GM19455 (cell line): ENCODE data around the gene U2SURP.

Experiments used
- ATAC-seq: cut with Tn5 transposase; IDR thresholded peaks from one replicate; pipeline ENCODE4 v1.9.1; 2021; ENCODE audit not compliant: unreplicated experiment

Gene U2SURP

DNA sequence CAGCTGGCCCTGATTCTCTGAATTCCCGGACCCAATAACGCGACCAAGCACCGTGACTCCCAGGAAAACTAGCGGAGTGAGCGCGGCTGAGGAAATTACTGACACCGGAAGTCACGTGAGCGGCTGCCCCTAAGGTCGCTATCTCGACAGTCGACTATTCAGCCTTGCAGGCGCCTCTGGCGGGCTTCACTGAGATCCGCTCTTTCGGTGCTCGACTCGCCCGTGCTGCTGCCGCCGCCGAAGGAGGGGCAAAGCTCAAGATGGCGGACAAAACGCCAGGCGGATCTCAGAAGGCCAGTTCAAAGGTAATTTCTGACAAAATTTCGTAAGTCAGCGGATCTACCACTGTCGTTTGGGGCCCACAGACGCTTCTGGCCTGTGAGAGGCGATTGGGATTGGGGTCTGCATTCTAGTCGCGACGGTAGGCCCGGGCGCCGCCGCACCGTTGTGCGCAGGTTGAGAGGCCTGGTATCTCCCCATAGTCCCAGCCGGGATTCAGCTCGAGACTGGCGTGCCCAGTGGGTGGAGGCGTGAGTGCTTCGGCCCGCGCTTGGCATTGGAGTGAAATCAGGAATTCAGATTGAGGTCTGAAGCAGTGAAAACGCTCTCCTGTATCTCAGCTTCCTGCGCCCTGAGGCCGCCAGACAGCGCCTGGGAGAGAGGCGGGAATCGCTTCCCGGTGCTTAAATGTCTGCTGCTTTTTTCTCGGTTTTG, at the start of gene U2SURP:
Gene U2SURP, plus strand, starts transcription at position 202 of the 714 bp plus-strand sequence. Its CDS starts 59 bp downstream, at position 261.
- ATAC-seq = peak; percentile 91

DNA sequence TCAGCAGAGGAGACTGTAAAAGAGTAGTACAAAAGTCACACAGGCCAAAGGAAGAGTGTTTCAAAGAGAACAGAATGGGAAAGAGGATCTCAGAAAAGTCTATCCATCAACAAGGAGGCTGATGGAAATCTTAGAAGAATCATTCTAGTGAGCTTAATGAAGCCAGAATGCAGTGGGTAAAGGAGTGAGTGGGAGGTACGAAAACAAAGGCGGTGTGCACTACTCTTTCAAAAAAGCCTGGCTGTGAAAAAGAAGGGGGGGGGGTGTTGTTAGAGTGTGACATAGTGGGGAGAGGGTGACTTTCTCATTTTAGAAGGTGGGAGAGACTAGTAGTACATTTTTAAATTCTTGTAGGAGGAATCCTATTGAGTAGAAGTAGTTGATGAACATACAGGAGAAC, 49.6 kb upstream of the U2SURP start:
- no peak for ATAC-seq

DNA sequence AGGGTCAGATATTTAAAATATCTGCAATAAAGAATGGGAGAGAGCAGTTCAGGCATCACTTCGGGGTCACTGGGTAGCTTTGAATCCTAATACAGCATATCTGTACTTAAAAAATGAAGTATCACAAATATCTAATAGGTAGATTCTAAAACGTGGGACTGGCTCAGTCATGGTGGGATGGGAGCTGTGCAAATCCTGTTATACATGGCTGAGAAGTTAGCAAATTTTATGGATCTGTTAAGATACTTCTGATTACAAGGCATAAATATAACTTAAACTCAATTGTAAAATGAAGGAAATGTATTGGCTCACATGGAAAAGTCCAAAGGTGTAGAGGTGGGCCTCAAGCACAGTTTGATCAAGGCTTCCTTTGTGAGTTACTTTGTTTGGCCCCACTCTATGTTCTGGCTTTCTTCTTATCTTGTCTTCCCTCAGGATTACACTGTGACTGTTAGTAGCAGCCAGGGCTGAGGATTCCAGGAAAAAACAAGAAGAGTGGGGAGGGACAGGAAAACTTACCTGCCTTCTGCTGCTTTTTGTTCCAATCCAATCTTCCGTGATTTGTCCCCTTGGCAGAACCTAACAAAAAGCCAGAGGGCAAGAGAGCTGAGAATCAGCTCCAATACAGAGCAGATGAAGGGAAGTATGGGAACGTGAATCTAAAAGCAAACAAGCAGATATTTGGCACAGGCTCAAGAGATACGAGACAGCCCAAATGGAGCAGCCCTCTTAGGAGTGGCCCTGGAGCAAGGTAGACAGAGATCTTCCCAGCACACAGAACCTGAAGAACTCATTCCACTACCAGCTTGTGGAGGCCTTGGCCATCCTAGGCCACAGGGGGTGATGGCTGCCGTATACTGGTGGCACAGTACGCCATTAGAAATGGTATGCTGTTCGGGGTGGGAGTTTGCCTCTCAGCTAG, 48.8 kb upstream of the U2SURP start:
- ATAC-seq = no peak

DNA sequence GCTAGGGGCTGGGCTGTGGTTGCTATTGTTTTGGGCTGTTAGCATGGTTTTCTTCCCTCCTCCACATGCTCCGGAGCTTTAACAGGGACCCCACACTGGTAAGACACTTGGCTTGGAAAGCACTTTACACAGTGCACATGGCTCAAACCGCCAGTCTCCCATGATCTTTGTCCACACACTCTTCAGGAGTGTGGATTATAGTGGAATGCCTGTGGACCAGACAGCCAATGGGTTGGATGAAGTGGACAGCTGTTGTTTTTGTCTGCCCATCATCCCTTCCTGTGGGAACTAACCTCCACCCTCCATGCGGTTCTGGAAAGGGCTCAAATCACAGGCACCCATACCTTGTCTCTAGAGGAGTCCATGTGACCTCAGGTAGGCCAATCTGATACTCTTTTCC, 47.9 kb upstream of the U2SURP start:
- no peak for ATAC-seq

DNA sequence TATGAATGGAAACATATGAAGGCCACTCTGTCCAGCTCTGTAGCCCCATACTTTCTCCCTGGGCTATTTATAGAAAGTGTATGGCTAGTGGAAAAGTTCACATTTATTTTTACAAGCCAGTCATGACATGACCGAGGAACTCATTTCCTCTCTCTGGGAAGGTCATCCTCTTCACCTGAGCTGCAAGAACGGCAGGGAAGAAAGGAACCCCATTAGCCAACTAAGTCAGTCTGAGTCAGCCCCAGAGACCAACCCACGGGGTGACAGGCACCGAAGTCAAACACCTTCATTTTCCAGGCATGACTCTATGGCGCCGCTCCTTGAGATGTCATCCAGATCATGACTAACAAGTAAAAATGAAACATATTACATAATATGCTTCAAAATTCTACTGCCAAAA, 42.7 kb upstream of the U2SURP start:
- no peak for ATAC-seq

DNA sequence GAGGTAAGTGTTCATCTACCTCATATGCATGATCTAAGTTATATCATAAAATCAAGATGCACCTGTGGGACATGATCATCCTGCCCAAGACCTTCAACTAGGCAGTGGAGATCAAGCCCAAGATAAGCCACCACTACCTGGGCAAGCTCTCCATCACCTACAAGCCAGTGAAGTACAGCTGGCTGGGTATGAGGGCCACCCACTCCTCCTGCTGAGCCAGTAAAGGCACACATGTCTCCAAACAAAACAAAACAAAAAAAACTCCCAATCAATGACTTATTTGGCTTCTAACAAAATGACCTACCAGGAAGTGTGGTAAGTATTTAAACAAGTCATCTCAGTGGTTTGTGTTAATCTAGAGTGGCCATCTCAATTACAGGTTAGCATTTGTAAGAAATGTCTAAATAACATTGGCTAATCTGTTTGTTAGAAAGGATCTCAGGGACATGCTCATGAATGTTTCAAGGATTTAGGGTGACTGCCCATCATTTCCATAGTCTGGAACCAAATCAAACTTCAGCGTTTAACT, 41.0 kb upstream of the U2SURP start:
- ATAC-seq = no peak

DNA sequence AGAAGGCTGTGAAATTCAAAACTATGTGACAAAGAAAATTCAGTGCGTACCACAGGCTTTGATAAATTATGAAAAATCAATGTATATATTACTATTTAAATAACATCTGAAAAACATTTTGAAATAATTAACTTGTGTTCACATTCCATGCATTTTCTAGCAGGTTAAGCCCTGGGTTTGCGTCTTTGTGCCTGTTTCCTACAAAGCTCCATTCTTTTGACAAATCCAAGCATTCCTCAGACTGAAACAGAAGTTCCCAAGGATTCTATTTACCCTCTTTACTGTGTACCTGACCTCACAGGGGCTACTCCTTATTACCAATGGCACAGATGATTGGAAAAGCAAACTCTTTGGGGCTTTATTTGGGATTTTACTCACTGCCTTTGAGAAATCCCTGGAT, 39.8 kb upstream of the U2SURP start:
- ATAC-seq = no peak

DNA sequence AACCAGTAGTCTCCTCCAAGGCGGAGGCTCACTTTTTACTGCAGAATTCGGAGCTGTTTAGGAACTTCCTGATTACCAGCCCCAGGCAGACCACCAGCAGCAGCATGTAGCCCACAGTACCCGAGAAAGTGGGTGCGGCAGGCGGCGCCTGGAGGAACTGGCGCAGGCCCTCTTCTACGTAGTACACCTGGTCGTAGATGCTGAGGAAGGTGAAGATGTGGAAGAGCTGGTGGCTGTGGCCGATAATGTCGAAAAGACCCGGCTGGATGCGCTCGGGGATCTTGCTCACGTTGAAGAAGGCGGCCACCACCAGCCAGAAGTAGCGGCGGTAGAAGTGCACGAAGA, 39.2 kb upstream of the U2SURP start:
- ATAC-seq = no peak

DNA sequence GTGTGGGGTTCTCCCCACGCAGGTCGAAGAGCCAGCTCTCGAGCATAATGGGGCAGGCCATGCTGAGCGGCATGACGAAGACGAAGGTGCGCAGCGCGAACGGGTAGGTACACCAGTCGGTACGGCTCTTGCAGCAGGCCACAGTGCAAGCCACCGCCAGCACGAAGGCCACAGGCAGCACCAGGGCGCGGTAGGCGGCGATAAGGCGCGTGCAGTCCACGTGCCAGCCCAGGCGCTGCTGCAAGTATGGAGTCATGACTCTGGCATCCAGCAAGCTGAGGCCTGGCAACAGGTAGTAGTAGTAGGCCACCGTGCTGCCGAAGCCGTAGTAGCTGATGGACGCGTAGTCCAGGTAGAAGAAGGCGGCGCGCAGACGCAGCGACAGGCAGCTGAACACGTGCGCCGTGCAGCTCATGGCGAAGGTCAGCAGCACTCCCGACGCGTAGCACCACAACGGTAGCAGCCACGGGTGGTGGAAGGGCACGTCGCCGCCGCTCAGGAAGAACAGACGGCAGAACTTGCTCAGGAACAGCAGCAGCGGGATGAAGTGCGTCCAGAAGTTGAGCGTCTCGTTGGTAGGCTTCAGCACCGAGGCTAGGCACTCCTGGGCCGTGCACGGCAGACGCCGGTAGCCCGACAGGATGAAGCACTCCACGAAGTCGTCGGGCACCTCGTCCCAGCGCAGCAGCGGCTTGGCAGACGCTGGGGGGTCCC, 38.7 kb upstream of the U2SURP start:
- ATAC-seq = no peak

DNA sequence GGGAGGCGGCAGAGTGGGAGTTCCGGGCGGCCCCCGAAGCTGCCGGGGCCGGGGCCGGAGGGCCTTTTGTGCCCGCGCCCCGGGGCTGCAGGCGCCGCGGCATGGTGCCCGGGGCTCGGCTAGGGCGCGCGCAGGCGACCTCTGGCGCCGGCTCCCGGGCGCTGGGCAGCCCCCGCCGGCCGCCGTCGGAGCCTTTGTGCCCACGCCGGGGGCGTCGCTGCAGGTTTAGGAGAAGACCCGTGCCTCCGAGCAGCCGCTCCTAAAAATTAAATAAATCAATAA, 38.2 kb upstream of the U2SURP start:
- no peak for ATAC-seq

DNA sequence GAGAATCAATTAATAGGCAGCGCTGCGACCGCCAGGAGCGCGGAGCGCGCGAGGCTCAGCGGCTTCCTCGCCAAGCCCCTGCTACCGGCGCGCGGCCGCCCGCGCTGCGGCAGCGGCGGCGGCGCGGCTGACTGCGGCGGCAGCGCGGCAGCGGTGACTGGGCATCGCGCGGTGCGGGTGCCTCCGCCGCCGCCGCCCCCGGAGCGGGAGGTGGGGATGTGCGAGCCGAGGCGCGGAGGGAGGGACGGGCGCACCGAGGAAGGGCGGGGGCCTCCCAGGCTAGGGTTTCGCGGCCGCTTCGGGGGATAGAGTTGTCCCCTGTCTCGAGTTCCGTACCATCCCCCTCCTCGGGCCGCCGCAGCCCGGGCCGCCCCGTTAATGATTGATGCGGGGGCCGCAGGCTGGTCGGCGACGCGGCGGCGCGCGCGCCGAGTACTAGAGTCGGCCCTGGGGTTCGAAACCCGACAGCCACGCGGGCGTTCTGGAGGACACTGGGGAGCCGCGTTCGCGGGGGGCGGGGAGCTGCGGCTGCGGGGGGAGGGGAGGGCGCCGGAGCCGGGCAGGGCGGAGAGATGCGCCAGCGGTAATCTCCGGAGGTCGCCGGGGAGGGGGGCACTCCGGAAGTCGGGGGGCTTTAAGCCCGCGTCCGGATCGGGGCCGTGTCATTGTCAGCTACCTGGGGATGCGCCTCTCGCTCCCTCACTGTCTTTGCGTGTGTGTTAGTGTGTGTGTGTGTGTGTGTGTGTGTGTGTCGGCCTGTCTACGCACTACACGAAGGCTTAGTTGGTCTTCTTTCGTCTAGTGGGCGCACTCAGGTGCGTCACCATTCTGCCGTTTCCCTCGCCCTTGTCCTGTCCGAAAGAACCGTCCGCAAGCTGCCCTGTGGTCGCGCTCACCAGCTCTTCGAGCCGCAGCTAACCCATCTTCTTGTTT, 37.6 kb upstream of the U2SURP start, which contains the start of gene PAQR9:
Gene PAQR9, minus strand, starts transcription at position 159 of the 933 bp plus-strand sequence. CDS start 338 bp downstream, outside the sequence.
- no peak for ATAC-seq

DNA sequence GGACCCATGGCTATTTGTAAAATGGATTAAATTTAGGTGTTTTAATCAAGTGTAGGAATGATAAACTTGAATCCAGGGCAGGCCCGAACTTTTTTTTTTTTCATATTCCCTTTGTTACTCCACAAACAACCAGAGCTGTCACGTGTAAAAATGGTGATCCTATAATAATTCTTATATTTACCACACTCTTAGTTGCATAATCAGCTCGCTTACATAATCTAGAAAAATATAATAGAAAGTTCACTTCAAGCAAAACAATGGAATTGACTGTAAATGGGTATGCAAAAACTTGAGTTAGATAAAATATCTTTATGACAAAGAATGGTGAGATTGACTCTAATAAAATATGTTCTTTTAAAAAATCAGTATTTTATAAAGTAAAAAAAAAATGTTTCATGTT, 35.8 kb upstream of the U2SURP start:
- ATAC-seq = no peak

DNA sequence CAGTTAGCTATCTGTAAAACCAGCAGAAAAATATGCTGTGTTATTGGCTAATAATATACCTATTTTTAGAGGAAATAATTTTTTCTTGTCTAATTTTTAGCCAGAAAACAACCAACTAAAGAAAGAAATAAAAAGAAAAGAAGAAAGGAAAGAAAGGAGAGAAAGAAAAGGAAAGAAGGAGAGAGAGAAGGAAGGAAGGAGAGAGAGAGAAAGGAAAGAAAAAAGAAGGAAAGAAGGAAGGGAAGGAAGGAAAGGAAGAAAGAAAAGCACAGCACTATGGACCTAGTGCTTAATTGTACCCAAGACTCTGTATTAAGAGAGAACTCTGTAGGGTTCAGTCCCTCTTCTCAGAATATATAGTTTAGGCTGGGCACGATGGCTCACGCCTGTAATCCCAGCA, 34.6 kb upstream of the U2SURP start:
- ATAC-seq = no peak

DNA sequence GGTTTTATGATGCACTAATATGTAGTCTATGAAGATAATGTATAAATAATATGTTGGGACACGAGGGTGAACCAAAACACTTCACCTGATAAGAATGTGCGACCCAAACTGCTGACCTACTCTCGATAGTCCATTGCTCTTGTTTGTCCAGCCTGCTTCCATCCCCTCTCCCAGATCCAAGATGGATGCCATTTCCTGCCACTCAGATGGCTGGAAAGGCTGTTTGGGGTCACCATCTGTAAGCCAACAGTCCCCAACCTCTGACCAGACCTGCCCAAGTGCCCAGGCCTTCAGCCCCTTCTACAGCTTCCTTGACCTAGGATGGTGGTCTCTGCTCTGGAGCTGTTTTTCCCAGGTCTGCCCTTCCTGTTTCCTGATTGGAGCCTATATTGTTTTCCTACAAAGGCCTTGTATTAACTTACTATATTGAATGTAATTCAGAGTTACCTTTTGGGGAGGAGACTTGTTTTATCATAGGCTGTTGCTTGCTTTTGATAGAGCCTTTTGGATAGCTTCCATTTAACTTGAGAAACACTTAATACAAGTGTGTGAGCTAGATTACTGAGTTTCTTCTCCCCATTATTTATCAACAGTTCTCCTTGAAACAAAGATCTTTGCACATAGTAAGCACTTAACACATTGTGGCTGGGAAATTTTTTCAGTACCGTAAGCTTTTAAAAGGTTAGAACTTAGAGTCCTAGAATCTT, 32.9 kb upstream of the U2SURP start:
- ATAC-seq = no peak

DNA sequence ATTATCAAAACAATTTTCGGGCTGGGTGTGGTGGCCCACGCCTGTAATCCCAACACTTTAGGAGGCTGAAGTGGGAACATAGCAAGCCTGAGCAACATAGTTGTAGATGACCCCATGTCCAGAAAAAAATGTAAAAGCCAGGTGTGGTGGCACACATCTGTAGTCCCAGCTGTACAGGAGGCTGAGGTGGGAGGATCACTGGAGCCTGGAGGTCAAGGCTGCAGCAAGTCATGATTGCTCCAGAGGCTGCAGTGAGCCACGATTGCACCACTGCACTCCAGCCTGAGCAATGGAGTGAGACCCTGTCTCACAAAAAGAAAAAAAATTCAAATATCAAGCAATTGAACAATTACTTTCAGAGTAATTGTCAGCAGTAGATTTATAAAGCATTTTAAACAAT, 29.9 kb upstream of the U2SURP start:
- ATAC-seq = no peak

DNA sequence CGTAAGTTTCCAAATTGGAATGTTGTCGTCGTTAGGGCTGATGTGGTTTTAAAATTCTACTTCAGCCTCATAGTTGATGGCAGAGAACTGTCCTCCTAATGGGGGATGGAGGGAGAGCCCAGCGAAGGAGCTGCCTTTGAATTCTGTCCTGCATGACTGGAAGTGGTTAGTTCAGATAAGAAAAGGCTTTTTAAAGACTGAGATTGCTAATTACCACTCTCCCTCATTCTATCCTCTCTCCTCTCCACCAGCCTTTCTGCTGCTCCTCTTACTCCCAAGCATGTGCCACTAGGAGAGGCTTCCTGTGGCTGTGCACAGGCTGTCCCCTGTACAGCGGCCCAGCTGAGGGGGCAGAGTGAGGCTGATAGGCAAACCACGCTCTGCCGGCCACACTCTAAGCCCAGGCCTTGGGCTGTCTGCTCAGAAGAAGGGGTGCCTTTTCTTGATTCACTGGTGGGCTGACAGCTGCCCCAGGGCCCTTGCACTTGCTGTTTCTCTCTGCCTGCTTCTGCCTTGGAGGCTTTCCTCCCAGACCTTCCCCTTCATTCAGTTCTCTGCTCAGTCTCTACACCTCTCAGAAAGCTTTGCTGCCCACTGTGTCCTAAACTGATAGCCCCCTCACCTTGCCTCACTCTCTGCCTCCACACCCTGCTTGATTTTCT, 29.1 kb upstream of the U2SURP start:
- ATAC-seq = no peak

DNA sequence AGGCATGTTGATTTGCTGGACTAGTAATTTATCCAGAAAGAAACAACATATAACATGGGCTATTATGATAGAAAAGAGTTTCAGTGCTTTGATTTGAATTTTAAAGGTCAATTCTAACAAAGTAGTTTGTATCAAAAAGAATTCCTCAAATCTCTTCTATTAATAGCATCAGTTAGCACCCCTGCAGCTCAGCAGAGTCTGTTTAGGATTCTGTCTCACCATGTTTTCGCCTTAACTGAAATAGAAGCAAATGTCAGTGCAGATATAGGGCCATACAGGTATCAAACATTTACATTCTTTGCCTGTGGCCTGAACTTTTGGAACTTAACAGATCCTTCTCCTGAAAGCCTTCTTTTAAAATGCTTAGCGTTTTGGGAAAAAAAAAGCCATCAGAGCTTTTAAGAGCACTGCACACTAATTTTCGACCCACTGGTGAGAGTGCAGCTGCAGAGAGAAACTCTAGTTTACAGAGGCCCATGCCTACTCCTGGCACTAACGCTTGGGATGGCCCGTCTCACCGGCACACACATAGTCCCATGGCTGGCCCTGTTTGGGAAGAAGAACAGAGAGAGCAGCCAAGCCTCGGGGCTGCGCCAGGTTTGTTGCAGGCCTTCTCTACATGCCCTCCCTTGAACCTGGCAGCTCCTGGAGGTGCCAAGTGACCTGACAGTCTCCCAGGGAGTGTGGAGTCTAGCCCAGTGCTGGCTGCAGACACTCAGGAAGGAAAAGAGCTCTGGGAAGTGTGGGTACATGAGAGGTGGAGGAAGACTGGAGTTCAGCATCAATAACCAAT, 28.0 kb upstream of the U2SURP start:
- ATAC-seq = no peak

DNA sequence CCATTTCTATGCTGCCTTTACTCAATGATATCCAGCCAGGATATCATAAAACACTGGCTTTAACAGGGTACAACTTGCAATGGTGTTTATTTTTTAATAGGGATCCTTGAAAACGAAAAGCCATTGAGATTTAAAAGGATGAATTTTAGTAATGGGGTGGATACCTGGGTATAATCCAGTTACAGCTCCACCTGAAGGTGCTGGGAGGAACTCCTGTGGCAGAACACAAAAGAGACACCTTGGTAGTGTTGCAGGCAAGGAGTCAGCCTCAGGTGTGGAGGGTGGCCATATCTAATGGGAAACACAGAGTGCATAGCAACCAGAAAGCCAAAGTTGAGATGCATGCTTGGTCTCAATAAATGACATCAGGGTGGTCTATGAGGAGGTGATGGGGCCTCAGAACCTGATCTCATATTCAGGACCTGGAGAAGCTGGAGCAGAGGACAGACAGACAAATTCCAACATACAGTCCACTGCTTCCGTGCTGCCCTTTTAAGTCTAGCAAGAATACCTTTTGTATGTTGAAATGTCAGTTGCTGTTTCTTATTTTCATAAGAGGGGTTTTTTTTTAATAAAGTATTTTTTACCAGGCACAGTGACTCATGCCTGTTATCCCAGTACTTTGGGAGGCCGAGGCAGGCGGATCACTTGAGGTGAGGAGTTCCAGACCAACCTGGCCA, 25.9 kb upstream of the U2SURP start:
- no peak for ATAC-seq
